ENCODE measurements around the gene ST13. TPM values are rescaled to one million over a fixed set of nuclear protein-coding genes. Genes with fewer than 3 reads are reported as not detected.

Gene ST13
- total RNA-seq, 2 donors from 2014 or later, result 310 to 324 TPM

DNA sequence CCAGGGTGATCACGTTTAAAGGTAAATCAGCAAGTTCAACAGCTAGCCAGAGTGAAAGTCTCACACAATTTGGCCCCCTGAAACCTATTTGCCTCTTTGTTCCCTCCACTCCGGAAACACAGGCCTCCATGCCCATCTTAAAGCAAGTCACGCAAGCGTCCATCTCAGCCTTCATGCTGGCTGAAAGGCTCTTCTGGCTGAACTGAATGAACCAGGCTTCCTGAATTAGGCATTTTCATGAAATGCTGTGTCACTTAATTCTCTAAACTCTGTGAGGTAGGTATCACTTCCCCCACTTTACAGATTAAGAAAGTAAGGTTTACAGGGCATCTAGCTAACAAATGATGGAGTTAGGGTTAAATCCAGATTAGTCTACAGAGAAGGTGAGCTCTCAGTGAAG is 38.7 kb downstream of the ST13 start:
- Histone ChIP-seq H3K4me3 (ENCODE audit: low read length) (peak overlapping the region; percentile 97), H3K36me3 (ENCODE audit: control insufficient read depth, insufficient read depth, low read length) (peaks cover 16% of the 10 kb centered on the region), H3K27me3 (ENCODE audit: control insufficient read depth, insufficient read depth, low read length, poor library complexity, severe bottlenecking) (no peaks in the 10 kb centered on the region), H3K9ac (ENCODE audit: extremely low read depth, low read length, poor library complexity, severe bottlenecking) (no peak overlapping the region), H3K27ac (ENCODE audit: low read depth, low read length) (no peak overlapping the region), H3K4me1 (ENCODE audit: control insufficient read depth, insufficient read depth, low read length) (no peaks in the 10 kb centered on the region), H3K9me3 (ENCODE audit: control insufficient read depth, low read length) (no peaks in the 10 kb centered on the region)
- Mint-ChIP-seq H3K36me3 (ENCODE audit: low read depth) (peaks cover 15% of the 10 kb centered on the region), H3K4me1 (peaks cover 19% of the 10 kb centered on the region), H3K9me3 (no peaks in the 10 kb centered on the region), H3K27me3 (ENCODE audit: insufficient read depth) (no peaks in the 10 kb centered on the region), H3K27ac (peak overlapping the region; percentile 6), H3K4me3 (peak overlapping the region; percentile 90)
- TF ChIP-seq, protein P1, sequence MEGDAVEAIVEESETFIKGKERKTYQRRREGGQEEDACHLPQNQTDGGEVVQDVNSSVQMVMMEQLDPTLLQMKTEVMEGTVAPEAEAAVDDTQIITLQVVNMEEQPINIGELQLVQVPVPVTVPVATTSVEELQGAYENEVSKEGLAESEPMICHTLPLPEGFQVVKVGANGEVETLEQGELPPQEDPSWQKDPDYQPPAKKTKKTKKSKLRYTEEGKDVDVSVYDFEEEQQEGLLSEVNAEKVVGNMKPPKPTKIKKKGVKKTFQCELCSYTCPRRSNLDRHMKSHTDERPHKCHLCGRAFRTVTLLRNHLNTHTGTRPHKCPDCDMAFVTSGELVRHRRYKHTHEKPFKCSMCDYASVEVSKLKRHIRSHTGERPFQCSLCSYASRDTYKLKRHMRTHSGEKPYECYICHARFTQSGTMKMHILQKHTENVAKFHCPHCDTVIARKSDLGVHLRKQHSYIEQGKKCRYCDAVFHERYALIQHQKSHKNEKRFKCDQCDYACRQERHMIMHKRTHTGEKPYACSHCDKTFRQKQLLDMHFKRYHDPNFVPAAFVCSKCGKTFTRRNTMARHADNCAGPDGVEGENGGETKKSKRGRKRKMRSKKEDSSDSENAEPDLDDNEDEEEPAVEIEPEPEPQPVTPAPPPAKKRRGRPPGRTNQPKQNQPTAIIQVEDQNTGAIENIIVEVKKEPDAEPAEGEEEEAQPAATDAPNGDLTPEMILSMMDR (conservative IDR thresholded peaks at IDR 0.05), result no peak
- DNase-seq, result no peak
- 90 to 92% methylated on average over 3 to 4 of the region's 4 CpGs for WGBS, 2 experiments (ENCODE audit: insufficient coverage in 1 of 2, insufficient read length in 1 of 2)

DNA sequence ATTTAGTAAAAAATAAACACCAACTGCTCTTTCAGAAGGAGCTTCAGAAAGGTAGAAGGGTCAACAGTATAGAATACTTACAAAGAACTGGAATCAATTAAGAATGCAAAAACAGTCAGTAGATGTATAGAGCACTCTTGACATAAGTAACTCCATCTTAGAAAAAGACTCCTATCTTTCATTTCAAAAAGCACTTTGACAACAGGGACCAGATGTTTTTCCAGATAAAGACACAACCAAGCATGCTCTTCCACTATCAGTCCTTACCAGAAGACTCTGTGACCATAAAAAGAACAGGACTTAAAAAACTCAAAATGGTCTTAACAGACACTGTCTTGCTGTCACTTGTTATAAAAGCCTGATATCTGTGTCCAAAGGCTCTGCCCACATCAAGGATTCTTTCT is 42.5 kb downstream of the ST13 start:
- Histone ChIP-seq H3K4me1 (ENCODE audit: control insufficient read depth, insufficient read depth, low read length) (no peaks in the 10 kb centered on the region), H3K9me3 (ENCODE audit: control insufficient read depth, low read length) (no peaks in the 10 kb centered on the region), H3K9ac (ENCODE audit: extremely low read depth, low read length, poor library complexity, severe bottlenecking) (no peak overlapping the region), H3K27ac (ENCODE audit: low read depth, low read length) (no peak overlapping the region), H3K27me3 (ENCODE audit: control insufficient read depth, insufficient read depth, low read length, poor library complexity, severe bottlenecking) (no peaks in the 10 kb centered on the region), H3K4me3 (ENCODE audit: low read length) (no peak overlapping the region), H3K36me3 (ENCODE audit: control insufficient read depth, insufficient read depth, low read length) (peaks cover 8% of the 10 kb centered on the region)
- TF ChIP-seq, protein P1 (conservative IDR thresholded peaks at IDR 0.05), result no peak
- Mint-ChIP-seq H3K27me3 (ENCODE audit: insufficient read depth) (no peaks in the 10 kb centered on the region), H3K27ac (no peak overlapping the region), H3K36me3 (ENCODE audit: low read depth) (peaks cover 15% of the 10 kb centered on the region), H3K9me3 (no peaks in the 10 kb centered on the region), H3K4me3 (no peak overlapping the region), H3K4me1 (peaks cover 12% of the 10 kb centered on the region)
- DNase-seq, result no peak

DNA sequence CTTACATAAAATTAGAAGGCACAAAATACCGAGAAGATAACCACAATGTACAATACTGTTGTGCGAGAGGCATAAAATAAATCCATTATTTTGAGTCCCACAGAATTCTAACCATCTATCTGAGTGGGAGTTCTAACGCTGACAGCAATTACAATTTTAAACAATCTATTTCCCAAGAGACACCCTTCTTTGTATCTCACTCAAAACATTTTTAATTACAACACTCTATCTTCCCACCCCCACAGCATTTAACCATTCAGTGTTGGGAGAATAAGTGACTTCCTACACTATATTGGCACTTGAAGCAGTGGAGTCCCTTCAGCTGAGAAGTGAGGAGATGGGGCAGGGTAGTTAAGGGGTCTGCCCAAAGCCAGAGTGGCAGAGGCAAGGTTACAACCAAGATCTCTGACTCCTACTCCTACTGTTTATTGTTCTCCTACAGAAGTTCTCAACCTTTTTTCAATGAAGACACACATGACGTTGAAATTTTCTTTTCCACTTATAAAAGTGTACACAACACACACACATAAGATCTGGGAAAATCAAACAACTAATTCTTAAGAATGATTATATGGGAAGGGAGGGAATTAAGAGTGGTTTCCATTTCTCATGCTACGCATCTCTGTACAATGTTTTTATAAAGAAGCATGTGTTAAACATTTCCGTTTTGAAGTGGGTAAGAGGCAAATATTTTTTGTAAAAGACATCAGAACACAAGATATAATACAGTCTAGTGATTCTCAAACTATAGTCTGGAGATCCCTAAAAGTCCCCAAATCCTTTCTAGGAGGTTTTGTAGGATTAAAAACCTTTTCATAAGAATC is 48.2 kb downstream of the ST13 start:
- H3K27ac Mint-ChIP-seq, result no peak overlapping the region

More for the DNA sequence above, 48.2 kb downstream of the ST13 start:
- Mint-ChIP-seq H3K36me3 (ENCODE audit: low read depth) (peaks cover 5% of the 10 kb centered on the region), H3K27me3 (ENCODE audit: insufficient read depth) (no peaks in the 10 kb centered on the region), H3K4me1 (no peaks in the 10 kb centered on the region), H3K9me3 (no peaks in the 10 kb centered on the region), H3K4me3 (no peak overlapping the region)
- no peak for DNase-seq
- no peaks in the 10 kb centered on the region for H3K9me3 ChIP-seq (ENCODE audit: control insufficient read depth, low read length)
- H3K27me3 ChIP-seq (ENCODE audit: control insufficient read depth, insufficient read depth, low read length, poor library complexity, severe bottlenecking), result no peaks in the 10 kb centered on the region
- TF ChIP-seq, protein P1 (conservative IDR thresholded peaks at IDR 0.05), result no peak
- no peak overlapping the region for H3K27ac ChIP-seq (ENCODE audit: low read depth, low read length)
- 68 to 83% methylated on average over 3 to 5 of the region's 6 CpGs for WGBS, 2 experiments (ENCODE audit: insufficient coverage in 1 of 2, insufficient read length in 1 of 2)
- no peak overlapping the region for H3K4me3 ChIP-seq (ENCODE audit: low read length)
- H3K9ac ChIP-seq (ENCODE audit: extremely low read depth, low read length, poor library complexity, severe bottlenecking), result no peak overlapping the region
- H3K36me3 ChIP-seq (ENCODE audit: control insufficient read depth, insufficient read depth, low read length), result peaks cover 10% of the 10 kb centered on the region
- H3K4me1 ChIP-seq (ENCODE audit: control insufficient read depth, insufficient read depth, low read length), result no peaks in the 10 kb centered on the region

All from endodermal cell (in vitro differentiated cells).